IPS DF 6.9 (cell line): ENCODE data around the gene SLC25A30.
"Not testable (repeated sequence)": the region's sequence is repeated elsewhere in the genome, so short reads cannot be mapped to it uniquely, and the experiment has no call there.

Experiments
- DNase-seq: peaks from one replicate; pipeline ENCODE4 v3.0.0-alpha.2; 2013; ENCODE audit warnings: low read depth, low spot score
- H3K27ac ChIP-seq: one replicate; pipeline ENCODE4 v1.5.1; 2013; ENCODE audit warnings: low read length, control low read depth
- H3K27me3 ChIP-seq: 2 replicates; pipeline ENCODE4 v1.6.1; 2013; ENCODE audit warnings: mild to moderate bottlenecking, low read length; ENCODE audit not compliant: control insufficient read depth, insufficient read depth
- H3K36me3 ChIP-seq: 2 replicates; pipeline ENCODE4 v1.6.1; 2013; ENCODE audit warnings: low read length; ENCODE audit not compliant: control insufficient read depth, insufficient read depth
- H3K4me1 ChIP-seq: 2 replicates; pipeline ENCODE4 v1.6.1; 2013; ENCODE audit warnings: low read length; ENCODE audit not compliant: control insufficient read depth, insufficient read depth
- H3K4me3 ChIP-seq: 2 replicates; pipeline ENCODE4 v1.5.1; 2013; ENCODE audit warnings: mild to moderate bottlenecking, low read length
- H3K9me3 ChIP-seq: 2 replicates; pipeline ENCODE4 v1.6.1; 2013; ENCODE audit warnings: low read length, inconsistent platforms; ENCODE audit not compliant: control insufficient read depth, insufficient read depth
- WGBS: extraction: QIAGEN DNeasy Blood & Tissue Kit; methylation state at CpG from one replicate; pipeline ENCODE4 v1.1.7; 2013; ENCODE audit warnings: mixed read lengths, missing lambda C conversion rate; ENCODE audit not compliant: insufficient read length, insufficient coverage; 5-methylcytosine and 5-hydroxymethylcytosine counted together

Gene SLC25A30

DNA sequence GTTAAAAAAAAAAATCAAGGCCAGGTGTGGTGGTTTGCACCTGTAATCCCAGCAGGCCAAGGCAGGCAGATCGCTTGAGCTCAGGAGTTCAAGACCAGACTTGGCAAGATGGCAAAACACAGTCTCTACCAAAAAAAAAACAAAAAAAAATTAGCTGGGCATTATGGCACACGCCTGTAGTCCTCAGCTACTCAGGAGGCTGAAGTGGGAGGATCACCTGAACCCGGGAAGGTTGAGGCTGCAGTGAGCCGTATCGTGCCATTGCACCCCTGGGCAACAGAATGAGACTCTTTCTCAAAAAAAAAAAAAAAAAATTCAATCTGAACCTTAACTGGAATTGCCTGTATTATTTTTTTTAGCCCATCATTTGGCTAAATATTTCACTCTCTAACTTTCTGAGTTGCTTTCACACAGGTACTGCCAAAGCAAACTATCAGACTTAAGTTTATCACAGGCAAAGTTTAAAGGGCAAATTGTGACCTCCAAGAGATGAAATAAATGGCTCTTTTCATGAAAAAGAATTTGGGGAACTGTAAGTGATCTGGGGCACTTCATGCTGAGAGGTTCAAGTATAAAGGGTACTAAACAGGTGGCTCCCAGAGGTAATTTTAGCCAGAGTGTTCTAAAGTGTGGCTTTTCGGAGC, 14.7 kb upstream of the SLC25A30 start:
- Histone ChIP-seq H3K36me3 (no peaks in the 10 kb centered on the region), H3K27me3 (no peaks in the 10 kb centered on the region), H3K27ac (no peak overlapping the region), H3K4me3 (no peak overlapping the region), H3K9me3 (no peaks in the 10 kb centered on the region), H3K4me1 (no peaks in the 10 kb centered on the region; the same call in 1 of the 2 replicates)
- WGBS, result no CpG with 5 or more reads among the region's 6 CpGs
- no peak for DNase-seq

DNA sequence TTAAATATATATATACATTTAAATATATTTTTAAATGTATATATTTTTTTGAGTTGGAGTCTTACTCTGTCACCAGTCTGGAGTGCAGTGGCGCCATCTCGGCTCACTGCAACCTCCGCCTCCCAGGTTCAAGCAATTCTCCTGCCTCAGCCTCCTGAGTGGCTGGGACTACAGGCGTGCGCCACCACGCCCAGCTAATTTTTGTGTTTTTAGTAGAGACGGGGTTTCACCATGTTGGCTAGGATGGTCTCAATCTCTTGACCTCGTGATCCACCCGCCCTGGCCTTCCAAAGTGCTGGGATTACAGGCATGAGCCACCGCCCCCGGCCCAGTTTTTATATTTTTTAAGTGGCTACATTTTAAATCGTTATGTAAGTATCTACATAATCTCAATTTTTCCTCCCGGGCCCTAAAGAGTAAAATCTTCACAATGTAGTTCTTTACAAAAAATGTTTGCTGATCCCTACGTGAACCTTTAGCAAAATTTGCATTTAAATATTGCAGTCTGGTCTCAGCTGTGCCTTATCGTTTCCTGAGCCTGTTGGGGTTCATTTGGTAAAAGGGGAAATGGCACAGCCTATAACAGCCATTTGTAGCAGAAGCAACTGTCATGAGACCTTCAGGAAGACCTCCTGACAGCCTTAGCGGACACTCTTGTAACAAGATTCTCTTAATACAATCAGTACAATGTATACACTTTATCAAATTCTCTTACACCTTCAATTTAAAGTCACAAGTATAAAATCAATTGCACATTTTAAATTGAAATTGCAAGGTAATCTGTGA, 8.1 kb upstream of the SLC25A30 start:
- H3K36me3 ChIP-seq, H3K27me3 ChIP-seq, H3K4me1 ChIP-seq, DNase-seq, H3K9me3 ChIP-seq, H3K27ac ChIP-seq, H3K4me3 ChIP-seq: not testable (repeated sequence)
- no CpG with 5 or more reads among the region's 16 CpGs for WGBS

DNA sequence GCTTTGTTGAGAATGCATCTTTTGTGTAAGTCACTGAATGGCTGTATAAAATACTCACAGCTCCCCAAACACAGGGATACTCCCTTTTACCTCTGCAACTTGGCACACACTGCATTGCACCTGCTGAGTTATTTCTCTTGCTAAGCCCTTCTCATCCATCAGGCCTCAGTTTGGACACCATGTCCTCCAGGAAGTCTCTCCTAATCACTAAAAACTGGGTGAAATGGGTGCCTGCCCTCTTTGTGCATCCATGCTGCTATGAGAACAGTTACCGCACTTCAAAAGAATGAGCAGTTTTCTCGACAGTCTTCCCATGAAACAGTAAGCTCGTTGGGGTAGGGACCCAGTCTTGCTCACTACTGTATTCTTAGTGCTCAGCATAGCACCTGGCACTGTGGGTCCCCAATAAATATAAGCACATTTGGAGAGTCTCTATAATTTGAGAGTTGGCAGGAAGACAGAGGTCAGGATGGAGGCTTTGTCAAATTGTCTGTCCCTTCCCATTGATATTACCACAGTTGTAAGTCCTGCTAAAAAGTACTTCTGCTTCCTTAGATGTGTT, 4.6 kb upstream of the SLC25A30 start:
- Histone ChIP-seq H3K4me1 (no peaks in the 10 kb centered on the region), H3K36me3 (no peaks in the 10 kb centered on the region), H3K27me3 (no peaks in the 10 kb centered on the region), H3K27ac (no peak overlapping the region), H3K4me3 (no peak overlapping the region), H3K9me3 (no peaks in the 10 kb centered on the region)
- WGBS, result no CpG with 5 or more reads among the region's 3 CpGs
- DNase-seq, result no peak

DNA sequence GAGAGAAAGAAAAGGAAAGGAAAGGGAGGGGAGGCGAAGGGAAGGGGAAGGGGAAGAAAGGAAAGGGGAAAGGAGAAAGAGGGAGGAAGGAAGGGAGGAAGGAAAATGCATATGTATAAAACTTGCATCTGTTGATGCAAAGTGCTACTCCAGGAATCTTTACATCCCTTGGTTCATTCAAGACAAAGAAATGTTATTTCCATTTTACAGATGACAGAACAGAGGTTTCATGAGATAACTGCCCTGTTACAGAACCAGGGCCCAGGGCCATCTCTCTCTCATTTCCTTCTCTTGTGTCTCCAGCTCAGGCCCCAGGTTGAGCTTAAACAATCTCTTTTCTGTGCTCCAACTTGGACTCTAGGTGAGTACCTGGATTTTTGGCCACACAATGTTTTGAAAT, 1.8 kb upstream of the SLC25A30 start:
- H3K9me3 ChIP-seq, result no peaks in the 10 kb centered on the region
- no peak overlapping the region for H3K27ac ChIP-seq
- WGBS, result no CpG with 5 or more reads among the region's 1 CpG
- H3K4me3 ChIP-seq, result no peak overlapping the region
- H3K4me1 ChIP-seq, result no peaks in the 10 kb centered on the region
- H3K36me3 ChIP-seq, result no peaks in the 10 kb centered on the region
- DNase-seq, result no peak
- H3K27me3 ChIP-seq, result no peaks in the 10 kb centered on the region

DNA sequence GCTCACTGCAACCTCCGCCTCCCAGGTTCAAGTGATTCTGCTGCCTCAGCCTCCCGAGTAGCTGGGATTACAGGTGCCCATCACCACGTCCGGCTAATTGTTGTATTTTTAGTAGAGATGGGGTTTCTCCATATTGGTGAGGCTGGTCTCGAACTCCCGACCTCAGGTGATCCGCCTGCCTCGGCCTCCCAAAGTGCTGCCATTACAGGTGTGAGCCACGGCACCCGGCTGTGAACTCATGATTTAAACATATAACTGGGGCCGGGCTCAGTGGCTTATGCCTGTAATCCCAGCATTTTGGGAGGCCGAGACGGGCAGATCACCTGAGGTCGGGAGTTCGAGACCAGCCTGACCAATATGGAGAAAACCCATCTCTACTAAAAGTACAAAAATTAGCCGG, 1.2 kb upstream of the SLC25A30 start:
- DNase-seq, H3K36me3 ChIP-seq, H3K4me3 ChIP-seq, H3K27ac ChIP-seq, H3K9me3 ChIP-seq, H3K27me3 ChIP-seq, H3K4me1 ChIP-seq: not testable (repeated sequence)
- no CpG with 5 or more reads among the region's 16 CpGs for WGBS

DNA sequence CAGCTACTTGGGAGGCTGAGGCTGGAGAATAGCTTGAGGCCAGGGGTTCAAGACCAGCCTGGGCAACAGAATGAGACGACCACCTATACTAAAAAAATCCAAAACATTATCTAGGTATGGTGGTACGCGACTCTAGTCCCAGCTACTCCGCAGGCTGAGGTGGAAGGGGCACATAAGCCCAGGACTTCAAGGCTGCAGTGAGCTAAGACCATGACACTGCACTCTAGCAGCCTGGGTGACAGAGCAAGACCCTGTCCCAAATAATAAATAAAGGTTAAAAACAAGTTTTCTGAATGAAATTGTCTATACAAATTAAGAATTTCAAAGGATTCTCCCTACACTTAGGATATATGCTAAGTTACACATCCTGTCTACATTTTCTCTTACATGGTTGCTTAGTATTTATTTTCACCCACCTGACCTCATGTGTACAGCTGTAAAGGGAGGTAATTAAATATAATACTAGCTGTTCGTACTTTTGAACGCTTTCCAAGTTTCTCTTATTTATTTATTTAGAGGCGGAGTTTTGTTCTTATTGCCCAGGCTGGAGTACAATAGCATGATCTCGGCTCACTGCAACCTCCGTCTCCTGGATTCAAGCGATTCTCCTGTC, 1.6 kb downstream of the SLC25A30 start:
- H3K9me3 ChIP-seq, result no peaks in the 10 kb centered on the region
- no peak for DNase-seq
- H3K27ac ChIP-seq, result no peak overlapping the region
- no CpG with 5 or more reads among the region's 10 CpGs for WGBS
- H3K4me3 ChIP-seq, result no peak overlapping the region
- H3K36me3 ChIP-seq, result no peaks in the 10 kb centered on the region
- H3K4me1 ChIP-seq, result no peaks in the 10 kb centered on the region
- H3K27me3 ChIP-seq, result no peaks in the 10 kb centered on the region

DNA sequence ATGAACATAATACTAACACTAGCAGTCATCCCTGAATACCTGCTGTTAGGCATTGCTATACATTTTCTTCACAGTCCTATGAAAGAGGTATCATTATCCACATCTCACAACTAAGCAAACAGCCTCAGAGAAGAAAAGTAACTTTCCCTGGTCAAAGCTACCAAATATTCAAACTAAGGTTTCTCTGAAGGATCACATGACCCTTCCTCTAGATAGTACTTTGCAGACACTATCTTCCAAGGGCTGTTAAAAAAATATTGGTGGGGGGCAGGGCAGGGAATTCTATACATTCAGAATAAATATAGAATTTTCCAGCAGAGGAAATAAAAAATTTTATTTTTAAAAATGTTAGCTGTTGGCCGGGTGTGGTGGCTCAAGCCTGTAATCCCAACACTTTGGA, 3.1 kb downstream of the SLC25A30 start:
- H3K27ac ChIP-seq, result no peak overlapping the region
- no CpG with 5 or more reads among the region's 1 CpG for WGBS
- H3K4me3 ChIP-seq, result no peak overlapping the region

DNA sequence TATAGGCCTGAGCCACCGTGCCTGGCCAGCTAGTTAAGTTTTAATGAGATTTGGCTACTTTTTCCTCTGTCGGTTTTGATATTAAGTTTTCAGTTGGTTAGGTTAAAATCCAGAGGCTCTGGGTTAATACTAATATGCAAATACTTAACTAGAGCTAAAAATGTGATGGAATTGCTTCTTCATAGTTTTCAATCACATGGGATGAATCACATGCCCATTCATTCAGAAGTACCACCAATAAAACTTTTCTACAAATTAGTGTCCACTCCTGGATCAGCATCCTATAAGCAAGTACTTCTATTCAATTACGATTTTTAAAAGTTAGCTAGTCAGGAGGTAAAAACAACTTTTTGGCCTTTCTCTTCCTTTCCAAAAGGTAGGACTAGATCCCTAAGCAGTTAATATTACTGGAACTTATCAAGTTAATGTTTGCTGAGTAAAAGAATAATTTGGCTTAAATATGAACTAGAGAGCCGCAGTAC, 4.3 kb downstream of the SLC25A30 start:
- no peak overlapping the region for H3K27ac ChIP-seq
- H3K4me3 ChIP-seq, result no peak overlapping the region
- no peaks in the 10 kb centered on the region for H3K9me3 ChIP-seq
- H3K36me3 ChIP-seq, result no peaks in the 10 kb centered on the region
- no peaks in the 10 kb centered on the region for H3K27me3 ChIP-seq
- no peaks in the 10 kb centered on the region for H3K4me1 ChIP-seq
- no peak for DNase-seq
- WGBS, result no CpG with 5 or more reads among the region's 4 CpGs

More for the DNA sequence above, 3.1 kb downstream of the SLC25A30 start:
- Histone ChIP-seq H3K4me1 (no peaks in the 10 kb centered on the region), H3K36me3 (no peaks in the 10 kb centered on the region), H3K9me3 (no peaks in the 10 kb centered on the region), H3K27me3 (no peaks in the 10 kb centered on the region)
- no peak for DNase-seq

DNA sequence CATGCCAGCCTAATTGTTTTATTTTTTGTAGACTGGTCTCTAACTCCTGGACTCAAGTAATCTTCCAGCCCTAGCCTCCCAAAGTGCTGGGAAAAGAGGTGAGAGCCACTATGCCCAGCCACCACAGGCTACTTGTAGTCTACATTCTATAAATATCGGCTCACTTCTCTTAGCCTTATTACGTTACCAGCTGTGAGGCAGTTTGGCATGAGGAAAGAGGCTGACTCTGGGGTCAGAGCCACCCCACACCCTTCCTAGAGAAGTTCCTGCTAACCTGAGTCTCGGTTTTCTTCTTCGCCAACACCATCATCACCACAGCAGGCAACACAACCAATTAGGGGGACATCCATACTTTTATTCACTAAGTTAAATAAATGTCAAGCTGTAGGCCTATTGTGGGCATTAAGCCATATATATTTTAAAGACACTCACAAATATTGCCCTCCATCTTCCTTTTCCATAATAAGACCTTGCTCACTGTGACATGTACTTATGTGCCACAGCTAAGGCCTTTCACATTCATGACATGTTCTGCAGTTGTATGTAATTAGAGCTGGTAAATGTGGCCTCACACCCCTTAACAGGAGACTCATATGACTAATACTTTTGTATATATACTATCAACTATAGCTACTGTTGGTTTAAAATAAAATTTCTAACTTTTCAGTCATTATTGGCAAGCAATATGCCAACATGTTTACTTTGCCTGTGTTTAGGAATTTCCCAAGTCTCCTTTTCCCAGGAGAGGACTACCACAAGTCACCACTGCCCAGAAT, 5.7 kb downstream of the SLC25A30 start:
- no peak for DNase-seq
- no peaks in the 10 kb centered on the region for H3K9me3 ChIP-seq

DNA sequence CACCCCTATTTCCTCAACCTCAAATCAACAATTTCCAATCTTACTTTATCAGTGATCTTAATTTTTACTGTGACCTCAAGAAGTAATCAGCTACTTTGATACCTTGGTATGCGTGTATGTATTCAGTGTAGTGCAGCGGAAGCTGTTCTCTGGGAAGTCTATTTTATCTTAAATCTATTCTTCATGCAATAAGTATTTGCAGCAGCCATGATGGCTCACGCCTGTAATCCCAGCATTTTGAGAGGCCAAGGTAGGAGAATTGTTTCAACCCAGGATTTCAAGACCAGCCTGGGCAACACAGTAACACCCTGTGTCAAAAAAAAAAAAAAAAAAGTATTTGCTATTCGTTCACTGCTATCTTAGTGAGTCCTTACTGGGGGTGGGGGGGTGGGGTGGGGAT, 6.5 kb downstream of the SLC25A30 start:
- Histone ChIP-seq H3K4me1 (no peaks in the 10 kb centered on the region), H3K27me3 (no peaks in the 10 kb centered on the region), H3K27ac (no peak overlapping the region), H3K4me3 (no peak overlapping the region), H3K36me3 (no peaks in the 10 kb centered on the region), H3K9me3 (no peaks in the 10 kb centered on the region)
- no peak for DNase-seq
- WGBS, result no CpG with 5 or more reads among the region's 4 CpGs

More for the DNA sequence above, 5.7 kb downstream of the SLC25A30 start:
- Histone ChIP-seq H3K36me3 (no peaks in the 10 kb centered on the region), H3K27me3 (no peaks in the 10 kb centered on the region), H3K4me1 (no peaks in the 10 kb centered on the region), H3K4me3 (no peak overlapping the region), H3K27ac (no peak overlapping the region)
- WGBS, result no CpG with 5 or more reads among the region's 4 CpGs
